Measurements from ENCODE around the gene PARM1. TPM values are rescaled to one million over a fixed set of nuclear protein-coding genes. Genes with fewer than 3 reads are reported as not detected.

Gene PARM1
- total and polyA plus RNA-seq, 2 experiments from 2014 or later: 107 to 154 TPM

DNA sequence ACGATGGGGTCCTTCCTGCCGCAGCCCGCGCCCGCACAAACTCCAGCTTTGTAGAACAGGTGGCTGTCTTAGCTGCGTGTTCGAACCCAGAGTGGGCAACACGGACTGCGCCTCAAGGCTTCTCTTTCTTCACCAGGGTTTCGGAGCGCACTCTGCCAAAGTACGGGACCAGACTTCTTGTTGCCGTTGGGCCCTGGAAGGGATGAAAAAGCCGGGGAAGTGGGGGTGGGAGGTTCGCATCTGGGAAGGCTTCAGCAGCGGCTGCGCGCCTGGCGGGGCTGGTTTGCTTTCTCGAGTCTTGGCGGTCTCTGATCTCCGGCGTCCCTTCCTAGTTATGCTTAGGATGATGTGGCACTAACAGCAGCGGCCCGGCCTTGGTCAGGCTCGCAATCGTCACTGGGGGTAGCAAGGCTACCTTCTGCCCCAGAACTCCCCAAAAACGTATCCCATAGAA lies 673 bp downstream of the PARM1 start:
- H3K9me2 ChIP-seq (replicated peaks; ENCODE audit: insufficient read depth): no peaks in the 10 kb centered on the region
- H3K4me1 ChIP-seq (ENCODE audit: insufficient read depth): peaks cover 12% of the 10 kb centered on the region
- DNase-seq (ENCODE audit: low spot score): peak; percentile 48
- no peaks in the 10 kb centered on the region for H3K27me3 ChIP-seq
- TF ChIP-seq, protein P1, sequence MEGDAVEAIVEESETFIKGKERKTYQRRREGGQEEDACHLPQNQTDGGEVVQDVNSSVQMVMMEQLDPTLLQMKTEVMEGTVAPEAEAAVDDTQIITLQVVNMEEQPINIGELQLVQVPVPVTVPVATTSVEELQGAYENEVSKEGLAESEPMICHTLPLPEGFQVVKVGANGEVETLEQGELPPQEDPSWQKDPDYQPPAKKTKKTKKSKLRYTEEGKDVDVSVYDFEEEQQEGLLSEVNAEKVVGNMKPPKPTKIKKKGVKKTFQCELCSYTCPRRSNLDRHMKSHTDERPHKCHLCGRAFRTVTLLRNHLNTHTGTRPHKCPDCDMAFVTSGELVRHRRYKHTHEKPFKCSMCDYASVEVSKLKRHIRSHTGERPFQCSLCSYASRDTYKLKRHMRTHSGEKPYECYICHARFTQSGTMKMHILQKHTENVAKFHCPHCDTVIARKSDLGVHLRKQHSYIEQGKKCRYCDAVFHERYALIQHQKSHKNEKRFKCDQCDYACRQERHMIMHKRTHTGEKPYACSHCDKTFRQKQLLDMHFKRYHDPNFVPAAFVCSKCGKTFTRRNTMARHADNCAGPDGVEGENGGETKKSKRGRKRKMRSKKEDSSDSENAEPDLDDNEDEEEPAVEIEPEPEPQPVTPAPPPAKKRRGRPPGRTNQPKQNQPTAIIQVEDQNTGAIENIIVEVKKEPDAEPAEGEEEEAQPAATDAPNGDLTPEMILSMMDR (IDR thresholded peaks at IDR 0.05; ENCODE audit: poor library complexity): no peak
- peak; percentile 22 for TF ChIP-seq EZH2 (IDR thresholded peaks at IDR 0.05; ENCODE audit: borderline replicate concordance)
- WGBS (ENCODE audit: low lambda C conversion rate, missing lambda C conversion rate): 2% methylated on average over 28 of the region's 28 CpGs
- H2AFZ ChIP-seq: peak overlapping the region; percentile 75
- H3K9me3 ChIP-seq (ENCODE audit: low read depth): no peaks in the 10 kb centered on the region
- H3K27ac ChIP-seq: peak overlapping the region; percentile 86
- H3K79me2 ChIP-seq: peaks cover 45% of the 10 kb centered on the region
- H3K4me2 ChIP-seq: peak overlapping the region; percentile 87
- H3K4me3 ChIP-seq: peak overlapping the region; percentile 72
- H4K20me1 ChIP-seq (ENCODE audit: insufficient read depth, poor library complexity, severe bottlenecking): no peaks in the 10 kb centered on the region
- H3K36me3 ChIP-seq (replicated peaks; ENCODE audit: insufficient read depth, low read depth): no peaks in the 10 kb centered on the region

DNA sequence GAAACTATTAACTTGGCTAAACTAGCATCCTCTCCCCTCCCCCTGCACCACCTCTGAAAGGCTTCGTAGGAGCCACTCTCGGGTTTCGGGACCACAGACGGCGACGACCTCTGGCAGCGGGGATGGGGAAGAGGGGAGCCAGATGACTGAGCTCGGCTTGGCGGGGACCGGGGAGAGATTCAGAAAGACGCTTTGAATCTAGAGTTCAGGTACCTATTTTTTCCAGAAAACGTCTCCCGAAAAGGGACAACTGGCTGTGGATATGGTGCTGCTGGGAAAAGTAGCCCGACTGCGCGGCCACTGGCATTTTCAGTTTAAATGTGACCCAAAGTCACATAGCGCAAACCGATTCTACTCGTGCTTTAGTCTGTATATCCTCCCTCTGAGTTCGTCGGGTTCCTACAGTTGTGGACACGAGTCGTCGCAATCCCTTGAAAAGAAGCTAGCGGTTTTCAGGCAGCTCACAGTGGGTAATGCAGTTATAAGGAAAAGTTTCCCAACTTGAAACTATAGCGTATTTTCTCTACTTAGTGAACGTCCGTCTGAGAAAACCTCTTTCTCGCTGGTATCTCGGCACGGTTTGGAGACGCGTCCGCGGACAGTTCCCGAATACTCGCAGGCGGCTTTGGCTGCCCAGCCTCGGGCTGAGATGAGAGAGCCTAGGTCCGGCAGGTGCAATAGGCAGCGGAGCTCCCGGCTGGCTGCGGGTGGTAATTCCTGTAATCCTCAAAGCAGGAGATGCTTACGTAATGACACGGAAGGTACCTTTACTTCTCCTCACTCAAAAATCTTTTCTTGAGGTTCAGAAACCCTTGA lies 1.3 kb downstream of the PARM1 start:
- H3K4me1 ChIP-seq (ENCODE audit: insufficient read depth): peaks cover 17% of the 10 kb centered on the region
- peak; percentile 69 for DNase-seq (ENCODE audit: low spot score)
- peak overlapping the region; percentile 87 for H3K4me2 ChIP-seq
- 2% methylated on average over 45 of the region's 45 CpGs for WGBS (ENCODE audit: low lambda C conversion rate, missing lambda C conversion rate)
- H3K9me3 ChIP-seq (ENCODE audit: low read depth): no peaks in the 10 kb centered on the region
- no peaks in the 10 kb centered on the region for H3K9me2 ChIP-seq (replicated peaks; ENCODE audit: insufficient read depth)
- H3K4me3 ChIP-seq: peak overlapping the region; percentile 72
- TF ChIP-seq EZH2phosphoT487 (IDR thresholded peaks at IDR 0.05; ENCODE audit: low read depth, severe bottlenecking, unreplicated experiment) (no peak), EZH2 (IDR thresholded peaks at IDR 0.05; ENCODE audit: borderline replicate concordance) (no peak)
- TF ChIP-seq, protein P1 (IDR thresholded peaks at IDR 0.05; ENCODE audit: poor library complexity): no peak
- H3K27ac ChIP-seq: peak overlapping the region; percentile 86
- no peaks in the 10 kb centered on the region for H3K27me3 ChIP-seq
- peak overlapping the region; percentile 75 for H2AFZ ChIP-seq
- peaks cover 51% of the 10 kb centered on the region for H3K79me2 ChIP-seq
- no peaks in the 10 kb centered on the region for H3K36me3 ChIP-seq (replicated peaks; ENCODE audit: insufficient read depth, low read depth)
- H4K20me1 ChIP-seq (ENCODE audit: insufficient read depth, poor library complexity, severe bottlenecking): no peaks in the 10 kb centered on the region

DNA sequence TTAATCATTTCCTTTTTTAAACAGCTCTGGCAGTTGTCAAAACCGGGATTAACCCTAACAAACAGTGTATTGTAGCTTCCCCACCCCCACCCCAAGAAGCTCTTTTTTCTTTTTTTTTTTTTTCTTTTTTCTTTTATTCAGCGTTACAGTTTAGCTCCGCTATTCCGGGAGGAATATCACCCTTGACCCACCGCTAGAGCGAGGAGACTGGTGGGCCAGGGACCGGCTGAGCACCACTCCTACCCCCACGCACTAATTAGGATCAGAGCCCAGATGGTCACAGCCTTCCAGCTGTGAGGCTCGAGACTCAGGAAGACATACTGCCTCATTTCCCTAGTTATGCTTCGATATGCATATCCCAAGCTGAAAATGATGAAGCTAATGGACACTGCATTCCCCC lies 2.0 kb downstream of the PARM1 start:
- DNase-seq (ENCODE audit: low spot score): no peak
- H3K9me3 ChIP-seq (ENCODE audit: low read depth): no peaks in the 10 kb centered on the region
- peaks cover 58% of the 10 kb centered on the region for H3K79me2 ChIP-seq
- no peaks in the 10 kb centered on the region for H4K20me1 ChIP-seq (ENCODE audit: insufficient read depth, poor library complexity, severe bottlenecking)
- peak overlapping the region; percentile 87 for H3K4me2 ChIP-seq
- peaks cover 17% of the 10 kb centered on the region for H3K4me1 ChIP-seq (ENCODE audit: insufficient read depth)
- H3K27me3 ChIP-seq: no peaks in the 10 kb centered on the region
- no peak for TF ChIP-seq EZH2 (IDR thresholded peaks at IDR 0.05; ENCODE audit: borderline replicate concordance)
- no peak overlapping the region for H2AFZ ChIP-seq
- WGBS (ENCODE audit: low lambda C conversion rate, missing lambda C conversion rate): 24% methylated on average over 10 of the region's 10 CpGs
- H3K36me3 ChIP-seq (replicated peaks; ENCODE audit: insufficient read depth, low read depth): no peaks in the 10 kb centered on the region
- peak overlapping the region; percentile 72 for H3K4me3 ChIP-seq
- H3K27ac ChIP-seq: peak overlapping the region; percentile 86
- no peaks in the 10 kb centered on the region for H3K9me2 ChIP-seq (replicated peaks; ENCODE audit: insufficient read depth)

DNA sequence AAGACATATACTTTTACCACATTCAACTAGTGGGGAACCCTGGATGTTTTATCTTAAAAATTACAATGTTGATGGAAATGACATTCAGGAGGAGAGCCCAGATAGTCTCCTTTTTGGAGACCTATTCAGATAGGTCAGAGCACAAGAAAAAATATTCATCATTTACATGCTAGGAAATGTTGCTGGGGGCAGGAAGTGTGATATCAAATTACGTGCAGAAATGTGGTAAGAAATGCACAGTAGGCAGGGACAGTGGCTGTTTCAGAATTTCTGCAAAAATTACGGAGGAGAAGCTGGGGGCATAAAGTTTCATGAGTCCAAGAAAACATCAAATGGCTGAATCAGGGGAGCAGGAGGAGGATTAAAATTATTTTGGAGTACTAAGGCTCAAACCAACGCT lies 8.2 kb downstream of the PARM1 start:
- Histone ChIP-seq H3K79me2 (peaks cover 93% of the 10 kb centered on the region), H3K9me3 (ENCODE audit: low read depth) (no peaks in the 10 kb centered on the region), H3K9me2 (replicated peaks; ENCODE audit: insufficient read depth) (no peaks in the 10 kb centered on the region), H4K20me1 (ENCODE audit: insufficient read depth, poor library complexity, severe bottlenecking) (no peaks in the 10 kb centered on the region), H2AFZ (no peak overlapping the region), H3K4me2 (no peak overlapping the region), H3K4me1 (ENCODE audit: insufficient read depth) (peaks cover 11% of the 10 kb centered on the region), H3K27me3 (no peaks in the 10 kb centered on the region), H3K27ac (no peak overlapping the region), H3K4me3 (no peak overlapping the region), H3K36me3 (replicated peaks; ENCODE audit: insufficient read depth, low read depth) (no peaks in the 10 kb centered on the region)
- no peak for DNase-seq (ENCODE audit: low spot score)
- WGBS (ENCODE audit: low lambda C conversion rate, missing lambda C conversion rate): 82% methylated on average over 3 of the region's 3 CpGs
- TF ChIP-seq, protein P1 (IDR thresholded peaks at IDR 0.05; ENCODE audit: poor library complexity): no peak

Data from hepatocyte (in vitro differentiated cells).